Measurements from ENCODE around the gene VWA5B1. TPM values are rescaled to one million over a fixed set of nuclear protein-coding genes. Genes with fewer than 3 reads are reported as not detected.

The VWA5B1 gene
- total RNA-seq, 2 experiments from 2014 or later, result not detected

GRCh38 chr1:20400341-20401177 lies 109.9 kb downstream of the VWA5B1 start:
- no peak for DNase-seq

GRCh38 chr1:20401405-20402010 lies 110.8 kb downstream of the VWA5B1 start:
- Mint-ChIP-seq H3K36me3 (ENCODE audit: low read depth) (no peaks in the 10 kb centered on the region), H3K9me3 (no peaks in the 10 kb centered on the region), H3K4me1 (ENCODE audit: low read depth) (no peaks in the 10 kb centered on the region), H3K27me3 (peaks cover 54% of the 10 kb centered on the region), H3K27ac (no peak overlapping the region), H3K4me3 (no peak overlapping the region)
- intact Hi-C loops (cut with micrococcal nuclease), result no loop called here
- ChIA-PET POLR2A (no interaction called here), CTCF (no interaction called here)
- no peak for TF ChIP-seq CTCF (IDR thresholded peaks at IDR 0.05)
- no peak for DNase-seq
- no peak for ATAC-seq

More at GRCh38 chr1:20400341-20401177, 109.9 kb downstream of the VWA5B1 start:
- TF ChIP-seq CTCF (IDR thresholded peaks at IDR 0.05), result no peak
- Mint-ChIP-seq H3K27ac (no peak overlapping the region), H3K36me3 (ENCODE audit: low read depth) (no peaks in the 10 kb centered on the region), H3K27me3 (peaks cover 53% of the 10 kb centered on the region), H3K9me3 (peaks cover 6% of the 10 kb centered on the region), H3K4me3 (no peak overlapping the region), H3K4me1 (ENCODE audit: low read depth) (no peaks in the 10 kb centered on the region)
- ATAC-seq, result no peak
- intact Hi-C loops (cut with micrococcal nuclease), result no loop called here
- POLR2A ChIA-PET, result no interaction called here
- CTCF ChIA-PET, result interaction anchor here (0.9 kb wide), 1 partner anchor 30 kb away, joined by 3 read pairs; no protein-coding TSS in a partner anchor

- DNase-seq (no peak), ATAC-seq (no peak)
- TF ChIP-seq CTCF (IDR thresholded peaks at IDR 0.05), result no peak
- ChIA-PET POLR2A (no interaction called here), CTCF (interaction anchor here (0.8 to 1.3 kb wide), 2 partner anchors 41 to 92 kb away, joined by 3 to 5 read pairs; no protein-coding TSS in a partner anchor)
- intact Hi-C loops (cut with micrococcal nuclease), result no loop called here
- Mint-ChIP-seq H3K36me3 (ENCODE audit: low read depth) (no peaks in the 10 kb centered on the region), H3K4me1 (ENCODE audit: low read depth) (no peaks in the 10 kb centered on the region), H3K27ac (no peak overlapping the region), H3K9me3 (no peaks in the 10 kb centered on the region), H3K27me3 (peaks cover 55% of the 10 kb centered on the region), H3K4me3 (no peak overlapping the region)
These were observed 112.1 kb downstream of the VWA5B1 start for GRCh38 chr1:20402585-20403422.

GRCh38 chr1:20403423-20404145 lies 112.9 kb downstream of the VWA5B1 start:
- ChIA-PET POLR2A (no interaction called here), CTCF (interaction anchor here (0.8 to 1.3 kb wide), 2 partner anchors 42 to 91 kb away, joined by 3 to 5 read pairs; no protein-coding TSS in a partner anchor)
- H3K27ac Mint-ChIP-seq, result no peak overlapping the region
- no peaks in the 10 kb centered on the region for H3K4me1 Mint-ChIP-seq (ENCODE audit: low read depth)
- TF ChIP-seq CTCF (IDR thresholded peaks at IDR 0.05), result no peak
- no peaks in the 10 kb centered on the region for H3K36me3 Mint-ChIP-seq (ENCODE audit: low read depth)
- H3K27me3 Mint-ChIP-seq, result peaks cover 50% of the 10 kb centered on the region
- intact Hi-C loops (cut with micrococcal nuclease), result no loop called here
- DNase-seq (no peak), ATAC-seq (no peak)
- no peaks in the 10 kb centered on the region for H3K9me3 Mint-ChIP-seq
- H3K4me3 Mint-ChIP-seq, result no peak overlapping the region
